Osteoblast (primary cell): ENCODE measurements around the gene HYAL4. TPM values are rescaled to one million over a fixed set of nuclear protein-coding genes. Genes with fewer than 3 reads are reported as not detected.
"Not testable (repeated sequence)": the region's sequence is repeated elsewhere in the genome, so short reads cannot be mapped to it uniquely, and the experiment has no call there.

Experiments used
- DNase-seq: peaks from one replicate; pipeline ENCODE4 v3.0.0; 2011; ENCODE audit warnings: low spot score, mixed read lengths; ENCODE audit not compliant: insufficient read length; ENCODE audit errors: missing footprints
- H2AFZ ChIP-seq: 2 replicates; pipeline ENCODE4 v1.6.0; 2011; ENCODE audit warnings: mild to moderate bottlenecking, low read length
- H3K27ac ChIP-seq: 2 replicates; pipeline ENCODE4 v1.5.1; 2011; ENCODE audit warnings: mild to moderate bottlenecking, low read depth, low read length, moderate library complexity
- H3K27me3 ChIP-seq: 2 replicates; pipeline ENCODE4 v1.6.0; 2012; ENCODE audit warnings: mild to moderate bottlenecking, control low read depth, inconsistent platforms, low read length, moderate library complexity; ENCODE audit not compliant: insufficient read depth
- H3K36me3 ChIP-seq: 2 replicates; pipeline ENCODE4 v1.5.1; 2011; ENCODE audit warnings: mild to moderate bottlenecking, low read length, control low read depth, moderate library complexity; ENCODE audit not compliant: insufficient read depth
- H3K4me1 ChIP-seq: 2 replicates; pipeline ENCODE4 v1.5.1; 2011; ENCODE audit warnings: mild to moderate bottlenecking, low read length, control low read depth, moderate library complexity; ENCODE audit not compliant: insufficient read depth
- H3K4me2 ChIP-seq: 2 replicates; pipeline ENCODE4 v1.6.0; 2011; ENCODE audit warnings: mild to moderate bottlenecking, low read length; ENCODE audit not compliant: insufficient read depth
- H3K4me3 ChIP-seq: fragments of 200-600 bp; sonication (generic); 3 replicates; pipeline ENCODE4 v1.5.1; 2012; ENCODE audit warnings: mild to moderate bottlenecking, low read length, inconsistent platforms; ENCODE audit not compliant: insufficient read depth
- H3K79me2 ChIP-seq: 2 replicates; pipeline ENCODE4 v1.6.0; 2012; ENCODE audit warnings: mild to moderate bottlenecking, low read length, control low read depth, inconsistent platforms; ENCODE audit not compliant: insufficient read depth
- H3K9me3 ChIP-seq: 2 replicates; pipeline ENCODE4 v1.5.1; 2011; ENCODE audit warnings: low read depth, low read length, control low read depth
- H4K20me1 ChIP-seq: 2 replicates; pipeline ENCODE4 v1.6.0; 2012; ENCODE audit warnings: mild to moderate bottlenecking, low read length, control low read depth; ENCODE audit not compliant: insufficient read depth
- total RNA-seq: library from RNA; depleted of rRNA; stranded (reverse); fragments of >200 nt; gene quantifications from 2 replicates; pipeline ENCODE4 v1.2.3, GENCODE V29; 2012
- TF ChIP-seq, protein P1 (sequence below): IDR thresholded peaks from 2 replicates; pipeline ENCODE4 v1.5.1; 2011; ENCODE audit warnings: mild to moderate bottlenecking, low read depth, low read length, moderate library complexity; ENCODE audit errors: extremely low read depth

HYAL4 gene
- total RNA-seq, 1 donor, result not detected

DNA sequence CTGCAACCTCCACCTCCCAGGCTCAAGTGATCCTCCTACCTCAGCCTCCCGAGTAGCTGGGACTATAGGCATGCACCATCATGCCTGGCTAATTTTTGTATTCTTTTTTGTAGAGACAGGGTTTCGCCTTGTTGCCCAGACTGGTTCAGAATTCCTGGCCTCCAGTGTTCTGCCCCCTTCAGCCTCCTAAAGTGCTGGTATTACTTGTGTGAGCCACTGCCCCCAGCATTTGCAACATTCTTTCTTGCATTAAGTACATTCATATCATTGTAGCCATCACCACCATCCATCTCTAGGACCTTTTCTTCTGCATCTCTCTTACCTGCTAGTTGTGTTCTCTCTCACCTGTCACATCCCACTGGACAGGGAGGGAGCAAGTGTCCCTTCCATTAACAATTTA lies 35.5 kb upstream of the HYAL4 start:
- Histone ChIP-seq H4K20me1 (no peaks in the 10 kb centered on the region), H3K27ac (no peak overlapping the region), H3K4me1 (no peaks in the 10 kb centered on the region), H3K36me3 (no peaks in the 10 kb centered on the region), H3K79me2 (no peaks in the 10 kb centered on the region), H3K27me3 (no peaks in the 10 kb centered on the region), H3K4me2 (no peak overlapping the region), H3K9me3 (no peaks in the 10 kb centered on the region), H2AFZ (no peak overlapping the region), H3K4me3 (no peak overlapping the region)
- no peak for DNase-seq
- TF ChIP-seq, protein P1, sequence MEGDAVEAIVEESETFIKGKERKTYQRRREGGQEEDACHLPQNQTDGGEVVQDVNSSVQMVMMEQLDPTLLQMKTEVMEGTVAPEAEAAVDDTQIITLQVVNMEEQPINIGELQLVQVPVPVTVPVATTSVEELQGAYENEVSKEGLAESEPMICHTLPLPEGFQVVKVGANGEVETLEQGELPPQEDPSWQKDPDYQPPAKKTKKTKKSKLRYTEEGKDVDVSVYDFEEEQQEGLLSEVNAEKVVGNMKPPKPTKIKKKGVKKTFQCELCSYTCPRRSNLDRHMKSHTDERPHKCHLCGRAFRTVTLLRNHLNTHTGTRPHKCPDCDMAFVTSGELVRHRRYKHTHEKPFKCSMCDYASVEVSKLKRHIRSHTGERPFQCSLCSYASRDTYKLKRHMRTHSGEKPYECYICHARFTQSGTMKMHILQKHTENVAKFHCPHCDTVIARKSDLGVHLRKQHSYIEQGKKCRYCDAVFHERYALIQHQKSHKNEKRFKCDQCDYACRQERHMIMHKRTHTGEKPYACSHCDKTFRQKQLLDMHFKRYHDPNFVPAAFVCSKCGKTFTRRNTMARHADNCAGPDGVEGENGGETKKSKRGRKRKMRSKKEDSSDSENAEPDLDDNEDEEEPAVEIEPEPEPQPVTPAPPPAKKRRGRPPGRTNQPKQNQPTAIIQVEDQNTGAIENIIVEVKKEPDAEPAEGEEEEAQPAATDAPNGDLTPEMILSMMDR, result no peak

- DNase-seq, result no peak
- H3K27ac ChIP-seq, result no peak overlapping the region
These were observed 33.9 kb upstream of the HYAL4 start for GRCh38 chr7:123811056-123811455.

DNA sequence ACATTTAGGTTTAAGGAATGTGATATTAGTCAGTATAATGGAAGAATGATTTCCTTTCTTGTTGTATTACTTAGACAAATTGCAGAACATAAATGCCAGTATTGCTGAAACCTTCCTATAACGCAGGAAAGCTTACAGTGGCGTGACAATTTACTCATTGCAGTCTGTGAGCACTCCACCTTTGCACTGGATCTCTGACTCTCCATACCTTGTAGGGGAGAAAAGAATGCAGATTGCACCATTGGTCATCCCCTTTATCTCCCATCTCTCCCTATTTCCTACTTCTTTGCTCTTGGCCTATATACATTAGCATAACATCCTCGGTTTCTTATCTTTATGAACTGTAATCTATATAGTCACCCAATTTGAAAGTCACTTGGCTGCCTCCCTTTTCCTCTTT lies 28.1 kb upstream of the HYAL4 start:
- H3K4me1 ChIP-seq, result no peaks in the 10 kb centered on the region
- no peak overlapping the region for H3K4me2 ChIP-seq
- H2AFZ ChIP-seq, result no peak overlapping the region
- no peak overlapping the region for H3K27ac ChIP-seq
- H4K20me1 ChIP-seq, result no peaks in the 10 kb centered on the region
- no peaks in the 10 kb centered on the region for H3K27me3 ChIP-seq
- H3K9me3 ChIP-seq, result no peaks in the 10 kb centered on the region
- no peak overlapping the region for H3K4me3 ChIP-seq
- no peaks in the 10 kb centered on the region for H3K79me2 ChIP-seq
- TF ChIP-seq, protein P1, result no peak
- H3K36me3 ChIP-seq, result no peaks in the 10 kb centered on the region
- DNase-seq, result no peak

More at GRCh38 chr7:123811056-123811455, 33.9 kb upstream of the HYAL4 start:
- TF ChIP-seq, protein P1, result no peak
- Histone ChIP-seq H2AFZ (no peak overlapping the region), H3K4me3 (no peak overlapping the region), H3K36me3 (no peaks in the 10 kb centered on the region), H3K9me3 (no peaks in the 10 kb centered on the region), H3K27me3 (no peaks in the 10 kb centered on the region), H4K20me1 (no peaks in the 10 kb centered on the region), H3K4me1 (no peaks in the 10 kb centered on the region), H3K4me2 (no peak overlapping the region), H3K79me2 (no peaks in the 10 kb centered on the region)

DNA sequence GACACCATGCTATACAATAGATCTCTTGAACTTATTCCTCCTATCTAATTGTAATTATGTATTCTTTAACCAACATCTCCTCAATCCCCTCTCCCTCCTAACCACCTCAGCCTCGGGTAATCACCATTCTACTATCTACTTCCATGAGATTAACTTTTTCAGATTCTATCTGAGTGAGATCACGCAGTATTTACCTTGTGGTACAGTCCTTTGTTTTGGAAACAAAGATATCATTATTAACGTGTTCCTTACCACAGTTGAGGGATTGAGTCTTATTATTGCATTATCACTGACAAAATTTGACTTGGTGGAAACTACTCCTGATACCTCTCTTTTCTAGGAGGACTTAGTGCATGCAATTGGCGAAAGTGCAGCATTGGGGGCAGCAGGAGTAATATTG lies 26.0 kb upstream of the HYAL4 start:
- TF ChIP-seq, protein P1, result no peak

GRCh38 chr7:123819795-123820194 lies 25.2 kb upstream of the HYAL4 start:
- H4K20me1 ChIP-seq, H3K36me3 ChIP-seq, H3K27ac ChIP-seq, H3K79me2 ChIP-seq, H3K4me3 ChIP-seq, H3K9me3 ChIP-seq, H2AFZ ChIP-seq, H3K4me2 ChIP-seq, DNase-seq, H3K4me1 ChIP-seq, H3K27me3 ChIP-seq: not testable (repeated sequence)

More for the DNA sequence above, 26.0 kb upstream of the HYAL4 start:
- no peak overlapping the region for H3K4me3 ChIP-seq
- no peaks in the 10 kb centered on the region for H3K9me3 ChIP-seq
- no peaks in the 10 kb centered on the region for H3K27me3 ChIP-seq
- H3K4me1 ChIP-seq, result no peaks in the 10 kb centered on the region
- H2AFZ ChIP-seq, result no peak overlapping the region
- H3K79me2 ChIP-seq, result no peaks in the 10 kb centered on the region
- H3K4me2 ChIP-seq, result no peak overlapping the region
- H3K27ac ChIP-seq, result no peak overlapping the region
- H3K36me3 ChIP-seq, result no peaks in the 10 kb centered on the region
- H4K20me1 ChIP-seq, result no peaks in the 10 kb centered on the region
- DNase-seq, result no peak
